ENCODE measurements around the gene SEC61B.
A peak's percentile ranks its signal among the peaks of the same experiment; 100 is the strongest.

GRCh38 chr9:99221266-99221620 is 839 bp upstream of the SEC61B start:
- TF ChIP-seq CTCF (IDR thresholded peaks at IDR 0.05), result no peak
- peak; percentile 7; the same call in 1 of the 2 replicates for TF ChIP-seq USF2 (CRISPR knock-in tag; IDR thresholded peaks at IDR 0.05)
- no peak for TF ChIP-seq SP1 (CRISPR knock-in tag; conservative IDR thresholded peaks at IDR 0.05)
- TF ChIP-seq ATF2 (CRISPR knock-in tag; IDR thresholded peaks at IDR 0.05; ENCODE audit: borderline replicate concordance, low read depth), result no peak
- TF ChIP-seq USF1 (CRISPR knock-in tag; IDR thresholded peaks at IDR 0.05), result no peak
- no peak for TF ChIP-seq GABPB1 (CRISPR knock-in tag; IDR thresholded peaks at IDR 0.05)
- no peak for TF ChIP-seq IRF1 (CRISPR knock-in tag; IDR thresholded peaks at IDR 0.05)
- TF ChIP-seq ATF6 (CRISPR knock-in tag; IDR thresholded peaks at IDR 0.05), result no peak
- TF ChIP-seq E2F5 (CRISPR knock-in tag; IDR thresholded peaks at IDR 0.05), result no peak
- TF ChIP-seq ZNF121 (CRISPR knock-in tag; IDR thresholded peaks at IDR 0.05), result no peak
- no peak for TF ChIP-seq MAX (CRISPR knock-in tag; IDR thresholded peaks at IDR 0.05)
- TF ChIP-seq TEAD4 (CRISPR knock-in tag; IDR thresholded peaks at IDR 0.05), result no peak
- no peak for TF ChIP-seq MYBL2 (CRISPR knock-in tag; IDR thresholded peaks at IDR 0.05)

Data from WTC11 (cell line).